ENCODE measurements around the gene SLC27A1.

DNA sequence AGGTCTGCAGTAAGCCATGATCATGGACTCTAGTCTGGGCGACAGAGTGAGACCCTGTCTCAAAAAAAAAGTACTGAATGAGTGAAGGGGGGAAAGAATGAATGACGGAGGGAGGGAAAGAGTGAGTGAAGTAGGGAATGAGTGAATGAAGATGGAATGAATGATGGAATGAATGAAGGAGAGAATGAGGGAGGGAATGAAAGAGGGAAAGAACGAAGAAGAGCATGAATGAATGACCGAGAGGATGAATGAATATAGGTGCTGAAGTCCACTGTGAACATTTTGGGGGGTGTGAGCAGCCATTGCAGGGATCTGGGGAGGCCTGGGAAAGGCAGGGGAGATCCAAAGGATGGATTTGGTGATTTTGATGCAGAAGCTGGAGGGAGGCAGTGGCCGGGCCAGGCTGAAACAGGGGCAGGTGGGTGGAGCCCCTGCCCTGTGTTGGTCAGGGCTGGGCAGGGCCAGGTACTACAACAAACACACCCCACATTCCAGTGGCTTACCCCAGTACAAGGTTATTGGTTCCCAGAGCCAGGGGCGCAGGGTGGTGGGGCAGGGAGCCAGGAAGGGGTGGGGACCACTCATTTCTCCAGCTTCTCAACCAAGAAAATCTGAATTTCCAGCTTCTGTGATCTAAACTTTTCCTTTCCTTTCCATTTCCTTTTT, 14.3 kb downstream of the SLC27A1 start:
- no peak for TF ChIP-seq EZH2 (IDR thresholded peaks at IDR 0.05; ENCODE audit: insufficient read depth, poor library complexity, severe bottlenecking)
- no peak for TF ChIP-seq EZH2phosphoT487 (IDR thresholded peaks at IDR 0.05; ENCODE audit: insufficient read depth, low read depth)

Measured in GM23248 (cell line).